Measurements from ENCODE around the gene EXD2. TPM values are rescaled to one million over a fixed set of nuclear protein-coding genes. Genes with fewer than 3 reads are reported as not detected.

EXD2 gene
- total and polyA plus RNA-seq, 10 of the 15 experiments (the other 5 are each of a cell fraction or from before 2014, with no cell fraction given) = 1.0 to 12.4 (median 4.6) TPM

GRCh38 chr14:69275331-69275730 lies 84.0 kb downstream of the EXD2 start:
- no TSS peak for BruUV-seq (replicated peaks)
- no peaks in the 10 kb centered on the region for H3K79me2 ChIP-seq (ENCODE audit: control insufficient read depth, insufficient read depth, low read length)
- FAIRE-seq (no peak), ATAC-seq (no peak), DNase-seq (ENCODE audit: low read depth, low spot score) (no peak)
- H3K36me3 ChIP-seq (ENCODE audit: control insufficient read depth in 2 of 2, insufficient read depth in 2 of 2, low read length in 1 of 2) = no peaks in the 10 kb centered on the region
- no peaks in the 10 kb centered on the region for H3K9me3 ChIP-seq (replicated peaks; ENCODE audit: control insufficient read depth, insufficient read depth, low read length)
- H3K27me3 ChIP-seq (replicated peaks in 1 of 2; ENCODE audit: control insufficient read depth in 2 of 2, insufficient read depth in 2 of 2, low read length in 1 of 2) = no peaks in the 10 kb centered on the region; a peak in 1 of 4 replicates
- in situ Hi-C loops (cut with MboI) = no loop called here
- WGBS (ENCODE audit: insufficient coverage, insufficient replicate concordance, low lambda C conversion rate, missing lambda C conversion rate) = 100% methylated on average over 2 of the region's 2 CpGs
- H3K27ac ChIP-seq (ENCODE audit: control insufficient read depth, insufficient read depth) = no peak overlapping the region
- H3K4me1 ChIP-seq (ENCODE audit: control insufficient read depth, insufficient read depth, low read length) = no peaks in the 10 kb centered on the region
- SMC1A ChIA-PET (ENCODE audit: uncharacterized antibody, unreplicated experiment) = interaction anchor here (0.9 to 1.2 kb wide), 2 partner anchors 13 to 184 kb away, joined by 3 to 7 read pairs; no protein-coding TSS in a partner anchor
- CTCF ChIA-PET = interaction anchor here (0.6 to 1.6 kb wide), 2 partner anchors 120 to 309 kb away, joined by 3 read pairs; no protein-coding TSS in a partner anchor
- intact Hi-C loops (cut with micrococcal nuclease; ENCODE audit: unreplicated experiment) = no loop called here
- RAD21 ChIA-PET (ENCODE audit: unreplicated experiment) = no interaction called here
- POLR2A ChIA-PET = no interaction called here
- no peak overlapping the region for H3K9ac ChIP-seq (ENCODE audit: control insufficient read depth, insufficient read depth, low read length)
- no peak overlapping the region for H3K4me2 ChIP-seq (ENCODE audit: control insufficient read depth, insufficient read depth)
- no peaks in the 10 kb centered on the region for H4K20me1 ChIP-seq (ENCODE audit: control insufficient read depth, insufficient read depth)
- H2AFZ ChIP-seq (ENCODE audit: control insufficient read depth, low read depth, low read length) = no peak overlapping the region
- no peak overlapping the region for H3K4me3 ChIP-seq
- TF ChIP-seq ATF7 (IDR thresholded peaks at IDR 0.05; ENCODE audit: low read depth) (no peak), ZNF687 (IDR thresholded peaks at IDR 0.05) (no peak), MYC (IDR thresholded peaks at IDR 0.05; ENCODE audit: insufficient read depth, insufficient read length, insufficient replicate concordance, low read length, severe bottlenecking) (no peak), PBX3 (IDR thresholded peaks at IDR 0.05; ENCODE audit: insufficient replicate concordance, low read depth, low read length) (no peak), ZBTB40 (IDR thresholded peaks at IDR 0.05; ENCODE audit: borderline replicate concordance) (no peak)
- TF ChIP-seq, protein P1, sequence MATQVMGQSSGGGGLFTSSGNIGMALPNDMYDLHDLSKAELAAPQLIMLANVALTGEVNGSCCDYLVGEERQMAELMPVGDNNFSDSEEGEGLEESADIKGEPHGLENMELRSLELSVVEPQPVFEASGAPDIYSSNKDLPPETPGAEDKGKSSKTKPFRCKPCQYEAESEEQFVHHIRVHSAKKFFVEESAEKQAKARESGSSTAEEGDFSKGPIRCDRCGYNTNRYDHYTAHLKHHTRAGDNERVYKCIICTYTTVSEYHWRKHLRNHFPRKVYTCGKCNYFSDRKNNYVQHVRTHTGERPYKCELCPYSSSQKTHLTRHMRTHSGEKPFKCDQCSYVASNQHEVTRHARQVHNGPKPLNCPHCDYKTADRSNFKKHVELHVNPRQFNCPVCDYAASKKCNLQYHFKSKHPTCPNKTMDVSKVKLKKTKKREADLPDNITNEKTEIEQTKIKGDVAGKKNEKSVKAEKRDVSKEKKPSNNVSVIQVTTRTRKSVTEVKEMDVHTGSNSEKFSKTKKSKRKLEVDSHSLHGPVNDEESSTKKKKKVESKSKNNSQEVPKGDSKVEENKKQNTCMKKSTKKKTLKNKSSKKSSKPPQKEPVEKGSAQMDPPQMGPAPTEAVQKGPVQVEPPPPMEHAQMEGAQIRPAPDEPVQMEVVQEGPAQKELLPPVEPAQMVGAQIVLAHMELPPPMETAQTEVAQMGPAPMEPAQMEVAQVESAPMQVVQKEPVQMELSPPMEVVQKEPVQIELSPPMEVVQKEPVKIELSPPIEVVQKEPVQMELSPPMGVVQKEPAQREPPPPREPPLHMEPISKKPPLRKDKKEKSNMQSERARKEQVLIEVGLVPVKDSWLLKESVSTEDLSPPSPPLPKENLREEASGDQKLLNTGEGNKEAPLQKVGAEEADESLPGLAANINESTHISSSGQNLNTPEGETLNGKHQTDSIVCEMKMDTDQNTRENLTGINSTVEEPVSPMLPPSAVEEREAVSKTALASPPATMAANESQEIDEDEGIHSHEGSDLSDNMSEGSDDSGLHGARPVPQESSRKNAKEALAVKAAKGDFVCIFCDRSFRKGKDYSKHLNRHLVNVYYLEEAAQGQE (IDR thresholded peaks at IDR 0.05; ENCODE audit: low read depth, low read length) = no peak
